ENCODE data around the gene WDTC1.
"Not testable (repeated sequence)": the region's sequence is repeated elsewhere in the genome, so short reads cannot be mapped to it uniquely, and the experiment has no call there.

The WDTC1 gene

GRCh38 chr1:27225621-27226020 is 8.8 kb upstream of the WDTC1 start:
- no peaks in the 10 kb centered on the region for H3K9me3 Mint-ChIP-seq
- no peaks in the 10 kb centered on the region for H3K4me1 Mint-ChIP-seq
- H3K4me3 Mint-ChIP-seq = no peak overlapping the region
- CTCF ChIA-PET = interaction anchor here (0.8 kb wide), 1 partner anchor 26 kb away, joined by 3 read pairs; no protein-coding TSS in a partner anchor
- no peak for DNase-seq
- no peak overlapping the region for H3K27ac Mint-ChIP-seq
- H3K27me3 Mint-ChIP-seq = no peaks in the 10 kb centered on the region
- no peaks in the 10 kb centered on the region for H3K36me3 Mint-ChIP-seq

GRCh38 chr1:27227765-27228164 is 6.7 kb upstream of the WDTC1 start:
- Mint-ChIP-seq H3K36me3 (no peaks in the 10 kb centered on the region), H3K27ac (no peak overlapping the region), H3K9me3 (no peaks in the 10 kb centered on the region), H3K27me3 (peaks cover 6% of the 10 kb centered on the region), H3K4me3 (no peak overlapping the region), H3K4me1 (no peaks in the 10 kb centered on the region)
- DNase-seq = no peak
- CTCF ChIA-PET = no interaction called here

GRCh38 chr1:27233667-27234048 is 774 bp upstream of the WDTC1 start:
- no peaks in the 10 kb centered on the region for H3K9me3 Mint-ChIP-seq
- peak; percentile 42 for DNase-seq
- CTCF ChIA-PET = interaction anchor here (1.0 to 3.4 kb wide), 4 partner anchors 9 to 323 kb away, joined by 3 to 9 read pairs (median 3); no protein-coding TSS in a partner anchor

GRCh38 chr1:27235827-27236226 is 1.4 kb downstream of the WDTC1 start:
- Mint-ChIP-seq H3K9me3 (no peaks in the 10 kb centered on the region), H3K4me1 (peaks cover 33% of the 10 kb centered on the region), H3K27me3 (peaks cover 6% of the 10 kb centered on the region), H3K4me3 (peak overlapping the region; percentile 89), H3K36me3 (peaks cover 6% of the 10 kb centered on the region), H3K27ac (peak overlapping the region; percentile 88)
- DNase-seq = no peak
- CTCF ChIA-PET = interaction anchor here (1.3 kb wide), 1 partner anchor 124 kb away, joined by 3 read pairs; no protein-coding TSS in a partner anchor

More at GRCh38 chr1:27233667-27234048, 774 bp upstream of the WDTC1 start:
- Mint-ChIP-seq H3K4me3 (peak overlapping the region; percentile 98), H3K27ac (peak overlapping the region; percentile 86), H3K36me3 (peaks cover 6% of the 10 kb centered on the region), H3K4me1 (peaks cover 33% of the 10 kb centered on the region), H3K27me3 (peaks cover 6% of the 10 kb centered on the region)

GRCh38 chr1:27237112-27237511 is 2.7 kb downstream of the WDTC1 start:
- Mint-ChIP-seq H3K4me1 (peaks cover 33% of the 10 kb centered on the region), H3K27ac (no peak overlapping the region), H3K9me3 (no peaks in the 10 kb centered on the region), H3K4me3 (no peak overlapping the region), H3K27me3 (peaks cover under 1% of the 10 kb centered on the region), H3K36me3 (peaks cover 6% of the 10 kb centered on the region)
- no peak for DNase-seq
- CTCF ChIA-PET = no interaction called here

- CTCF ChIA-PET = interaction anchor here (1.1 kb wide), 1 partner anchor 192 kb away, joined by 3 read pairs; no protein-coding TSS in a partner anchor
- H3K27ac Mint-ChIP-seq = no peak overlapping the region
- DNase-seq = no peak
- H3K36me3 Mint-ChIP-seq = peaks cover 6% of the 10 kb centered on the region
- H3K4me3 Mint-ChIP-seq = no peak overlapping the region
- H3K9me3 Mint-ChIP-seq = no peaks in the 10 kb centered on the region
- H3K27me3 Mint-ChIP-seq = no peaks in the 10 kb centered on the region
- H3K4me1 Mint-ChIP-seq = peaks cover 31% of the 10 kb centered on the region
These were observed 3.6 kb downstream of the WDTC1 start for GRCh38 chr1:27238032-27238431.

- H3K4me1 Mint-ChIP-seq = peaks cover 8% of the 10 kb centered on the region
- H3K36me3 Mint-ChIP-seq = peaks cover 7% of the 10 kb centered on the region
- no peaks in the 10 kb centered on the region for H3K9me3 Mint-ChIP-seq
- no peak overlapping the region for H3K27ac Mint-ChIP-seq
- no peak for DNase-seq
- no peak overlapping the region for H3K4me3 Mint-ChIP-seq
- H3K27me3 Mint-ChIP-seq = no peaks in the 10 kb centered on the region
- CTCF ChIA-PET = interaction anchor here (0.6 to 1.9 kb wide), 3 partner anchors 39 to 198 kb away, joined by 3 to 6 read pairs (median 3); no protein-coding TSS in a partner anchor
These were observed 7.2 kb downstream of the WDTC1 start for GRCh38 chr1:27241677-27242076.

- CTCF ChIA-PET, H3K36me3 Mint-ChIP-seq, H3K9me3 Mint-ChIP-seq, DNase-seq, H3K4me3 Mint-ChIP-seq, H3K27me3 Mint-ChIP-seq, H3K4me1 Mint-ChIP-seq, H3K27ac Mint-ChIP-seq: not testable (repeated sequence)
These were observed 9.2 kb downstream of the WDTC1 start for GRCh38 chr1:27243665-27244064.

GRCh38 chr1:27246194-27246593 is 11.8 kb downstream of the WDTC1 start:
- Mint-ChIP-seq H3K36me3 (peaks cover 10% of the 10 kb centered on the region), H3K27ac (no peak overlapping the region), H3K4me3 (no peak overlapping the region), H3K9me3 (no peaks in the 10 kb centered on the region), H3K4me1 (no peaks in the 10 kb centered on the region), H3K27me3 (no peaks in the 10 kb centered on the region)
- DNase-seq = no peak
- CTCF ChIA-PET = interaction anchor here (0.8 kb wide), 1 partner anchor 12 kb away, joined by 3 read pairs; no protein-coding TSS in a partner anchor

GRCh38 chr1:27253596-27253995 is 19.2 kb downstream of the WDTC1 start:
- Mint-ChIP-seq H3K4me1 (peaks cover 26% of the 10 kb centered on the region), H3K36me3 (peaks cover 2% of the 10 kb centered on the region), H3K27me3 (no peaks in the 10 kb centered on the region), H3K9me3 (no peaks in the 10 kb centered on the region), H3K4me3 (no peak overlapping the region), H3K27ac (no peak overlapping the region)
- DNase-seq = no peak
- CTCF ChIA-PET = no interaction called here

GRCh38 chr1:27255136-27255535 is 20.7 kb downstream of the WDTC1 start:
- Mint-ChIP-seq H3K4me3 (no peak overlapping the region), H3K4me1 (peaks cover 28% of the 10 kb centered on the region), H3K9me3 (no peaks in the 10 kb centered on the region), H3K27me3 (no peaks in the 10 kb centered on the region), H3K36me3 (peaks cover 2% of the 10 kb centered on the region), H3K27ac (no peak overlapping the region)
- CTCF ChIA-PET = no interaction called here
- no peak for DNase-seq

GRCh38 chr1:27257155-27257554 is 22.7 kb downstream of the WDTC1 start:
- Mint-ChIP-seq H3K4me3 (no peak overlapping the region), H3K9me3 (no peaks in the 10 kb centered on the region), H3K36me3 (peaks cover 3% of the 10 kb centered on the region), H3K4me1 (peaks cover 28% of the 10 kb centered on the region), H3K27me3 (no peaks in the 10 kb centered on the region), H3K27ac (no peak overlapping the region)
- DNase-seq = no peak
- CTCF ChIA-PET = interaction anchor here (1.1 to 2.4 kb wide), 3 partner anchors 27 to 212 kb away, joined by 3 to 6 read pairs (median 3); no protein-coding TSS in a partner anchor

- Mint-ChIP-seq H3K4me1 (peaks cover 20% of the 10 kb centered on the region), H3K36me3 (peaks cover 3% of the 10 kb centered on the region), H3K4me3 (no peak overlapping the region), H3K27ac (no peak overlapping the region), H3K9me3 (no peaks in the 10 kb centered on the region), H3K27me3 (no peaks in the 10 kb centered on the region)
- DNase-seq = peak; percentile 22
- CTCF ChIA-PET = interaction anchor here (0.7 to 1.3 kb wide), 4 partner anchors 12 to 855 kb away, joined by 3 to 4 read pairs (median 3); no protein-coding TSS in a partner anchor
These were observed 24.2 kb downstream of the WDTC1 start for GRCh38 chr1:27258598-27258997.

GRCh38 chr1:27267153-27267552 is 32.7 kb downstream of the WDTC1 start:
- CTCF ChIA-PET = interaction anchor here (0.8 kb wide), 1 partner anchor 33 kb away, joined by 3 read pairs; no protein-coding TSS in a partner anchor
- DNase-seq = no peak
- no peaks in the 10 kb centered on the region for H3K9me3 Mint-ChIP-seq

GRCh38 chr1:27269276-27269675 is 34.8 kb downstream of the WDTC1 start:
- Mint-ChIP-seq H3K27ac (no peak overlapping the region), H3K4me3 (no peak overlapping the region), H3K27me3 (no peaks in the 10 kb centered on the region), H3K36me3 (peaks cover 5% of the 10 kb centered on the region), H3K9me3 (no peaks in the 10 kb centered on the region), H3K4me1 (no peaks in the 10 kb centered on the region)
- CTCF ChIA-PET = interaction anchor here (0.6 kb wide), 1 partner anchor 188 kb away, joined by 3 read pairs; no protein-coding TSS in a partner anchor
- no peak for DNase-seq

More at GRCh38 chr1:27267153-27267552, 32.7 kb downstream of the WDTC1 start:
- H3K4me1 Mint-ChIP-seq = no peaks in the 10 kb centered on the region
- no peak overlapping the region for H3K27ac Mint-ChIP-seq
- H3K4me3 Mint-ChIP-seq = no peak overlapping the region
- H3K36me3 Mint-ChIP-seq = peaks cover 5% of the 10 kb centered on the region
- H3K27me3 Mint-ChIP-seq = no peaks in the 10 kb centered on the region
